Lower leg skin (tissue), 3 donors: Measurements from ENCODE around the gene PPEF2.

Experiments
- CTCF ChIP-seq, 3 donors: fragments of 450-650 bp; IDR thresholded peaks; one replicate each; pipeline ENCODE4 v1.5.1; 2016; ENCODE audit warnings: antibody characterized with exemption in 3 of 3, mild to moderate bottlenecking in 3 of 3, moderate library complexity in 2 of 3
- POLR2A ChIP-seq, 2 donors: fragments of 450-650 bp; IDR thresholded peaks; one replicate each; pipeline ENCODE4 v1.6.1; 2016 to 2017; ENCODE audit warnings: antibody characterized with exemption in 2 of 2, mild to moderate bottlenecking in 1 of 2, moderate library complexity in 1 of 2

GRCh38 chr4:75876218-75876617 is 26.0 kb downstream of the PPEF2 start:
- TF ChIP-seq CTCF (IDR thresholded peaks at IDR 0.05) (no peak), POLR2A (IDR thresholded peaks at IDR 0.05) (no peak)
